ENCODE data around the gene UBE2L5.

DNA sequence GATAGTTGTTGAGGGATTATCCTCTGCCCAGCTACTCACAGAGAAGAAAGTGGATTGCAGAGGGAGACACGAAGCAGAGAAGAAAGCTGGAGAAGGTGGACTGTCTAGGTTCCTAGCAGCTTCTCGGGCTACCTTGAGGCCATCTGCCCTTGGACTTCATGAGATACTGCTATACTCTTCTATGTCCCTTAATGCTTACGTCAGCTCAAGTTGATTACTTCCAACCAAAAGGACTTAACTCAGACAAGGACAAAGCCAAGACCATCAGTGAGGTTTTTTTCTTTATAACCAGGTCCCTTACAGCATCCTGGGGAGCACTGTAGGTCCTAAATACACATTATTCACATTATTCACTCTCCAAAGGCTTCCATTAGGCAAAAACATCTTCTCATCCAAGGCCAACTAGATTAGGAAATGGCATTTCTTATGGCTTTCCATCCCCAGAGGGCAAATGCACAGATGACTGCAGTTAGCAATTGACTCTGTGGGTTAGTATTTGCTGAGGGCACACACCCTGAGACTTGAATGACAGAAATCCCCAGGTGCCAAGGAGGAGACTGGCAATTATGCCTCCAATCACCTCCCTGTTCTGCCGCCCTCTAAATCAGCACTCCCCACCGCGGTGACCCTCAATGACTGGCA is 4.1 kb upstream of the UBE2L5 start:
- TF ChIP-seq, protein P1, sequence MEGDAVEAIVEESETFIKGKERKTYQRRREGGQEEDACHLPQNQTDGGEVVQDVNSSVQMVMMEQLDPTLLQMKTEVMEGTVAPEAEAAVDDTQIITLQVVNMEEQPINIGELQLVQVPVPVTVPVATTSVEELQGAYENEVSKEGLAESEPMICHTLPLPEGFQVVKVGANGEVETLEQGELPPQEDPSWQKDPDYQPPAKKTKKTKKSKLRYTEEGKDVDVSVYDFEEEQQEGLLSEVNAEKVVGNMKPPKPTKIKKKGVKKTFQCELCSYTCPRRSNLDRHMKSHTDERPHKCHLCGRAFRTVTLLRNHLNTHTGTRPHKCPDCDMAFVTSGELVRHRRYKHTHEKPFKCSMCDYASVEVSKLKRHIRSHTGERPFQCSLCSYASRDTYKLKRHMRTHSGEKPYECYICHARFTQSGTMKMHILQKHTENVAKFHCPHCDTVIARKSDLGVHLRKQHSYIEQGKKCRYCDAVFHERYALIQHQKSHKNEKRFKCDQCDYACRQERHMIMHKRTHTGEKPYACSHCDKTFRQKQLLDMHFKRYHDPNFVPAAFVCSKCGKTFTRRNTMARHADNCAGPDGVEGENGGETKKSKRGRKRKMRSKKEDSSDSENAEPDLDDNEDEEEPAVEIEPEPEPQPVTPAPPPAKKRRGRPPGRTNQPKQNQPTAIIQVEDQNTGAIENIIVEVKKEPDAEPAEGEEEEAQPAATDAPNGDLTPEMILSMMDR (IDR thresholded peaks at IDR 0.05): no peak
- no peak for TF ChIP-seq POLR2A (IDR thresholded peaks at IDR 0.05)

All from heart left ventricle (tissue), 13 donors.